ENCODE data around the gene FBXO11. TPM values are rescaled to one million over a fixed set of nuclear protein-coding genes. Genes with fewer than 3 reads are reported as not detected.

Gene FBXO11
- total RNA-seq, 1 donor from 2014 or later, result 89.1 TPM

DNA sequence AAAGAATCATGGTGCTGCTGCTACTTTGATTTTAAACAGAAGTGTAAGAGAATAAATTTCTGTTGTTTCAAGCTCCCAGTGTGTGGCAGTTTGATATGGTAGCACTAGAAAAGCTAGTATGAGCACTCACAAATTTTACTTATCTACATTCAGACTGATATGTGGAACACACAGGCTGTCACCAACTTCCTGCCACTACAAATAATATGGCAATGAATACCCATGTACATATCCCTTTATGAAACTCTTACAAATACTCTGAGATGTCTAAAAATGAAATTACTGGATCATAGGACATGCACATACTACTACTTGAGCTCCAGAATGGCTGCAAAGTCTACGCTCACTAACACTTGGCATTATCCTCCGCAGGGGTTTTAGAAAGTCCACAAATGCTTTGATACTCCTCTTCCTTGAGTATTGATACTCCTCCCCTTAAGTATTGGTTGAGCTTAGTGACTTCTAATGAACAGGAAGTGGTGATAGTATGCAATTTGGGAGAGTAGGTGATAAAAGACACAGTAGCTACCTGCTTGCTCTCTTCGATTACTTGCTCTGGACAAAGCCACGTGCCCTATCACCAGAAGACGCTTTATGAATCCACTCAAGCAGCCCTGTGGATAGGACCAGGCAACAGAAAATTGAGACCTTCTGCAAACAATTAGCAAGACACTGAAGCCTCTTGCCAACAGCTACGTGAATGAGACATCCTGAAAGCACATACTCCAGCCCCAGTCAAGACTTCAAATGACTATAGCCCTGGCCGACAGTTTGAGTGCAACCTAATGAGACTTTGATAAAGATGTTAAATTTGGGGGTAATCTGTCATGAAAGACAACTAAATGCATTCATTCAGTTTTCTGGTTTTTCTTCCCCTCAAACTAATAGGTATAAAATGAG is 35.4 kb downstream of the FBXO11 start:
- peaks cover 65% of the 10 kb centered on the region for H3K4me1 Mint-ChIP-seq
- TF ChIP-seq, protein P1, sequence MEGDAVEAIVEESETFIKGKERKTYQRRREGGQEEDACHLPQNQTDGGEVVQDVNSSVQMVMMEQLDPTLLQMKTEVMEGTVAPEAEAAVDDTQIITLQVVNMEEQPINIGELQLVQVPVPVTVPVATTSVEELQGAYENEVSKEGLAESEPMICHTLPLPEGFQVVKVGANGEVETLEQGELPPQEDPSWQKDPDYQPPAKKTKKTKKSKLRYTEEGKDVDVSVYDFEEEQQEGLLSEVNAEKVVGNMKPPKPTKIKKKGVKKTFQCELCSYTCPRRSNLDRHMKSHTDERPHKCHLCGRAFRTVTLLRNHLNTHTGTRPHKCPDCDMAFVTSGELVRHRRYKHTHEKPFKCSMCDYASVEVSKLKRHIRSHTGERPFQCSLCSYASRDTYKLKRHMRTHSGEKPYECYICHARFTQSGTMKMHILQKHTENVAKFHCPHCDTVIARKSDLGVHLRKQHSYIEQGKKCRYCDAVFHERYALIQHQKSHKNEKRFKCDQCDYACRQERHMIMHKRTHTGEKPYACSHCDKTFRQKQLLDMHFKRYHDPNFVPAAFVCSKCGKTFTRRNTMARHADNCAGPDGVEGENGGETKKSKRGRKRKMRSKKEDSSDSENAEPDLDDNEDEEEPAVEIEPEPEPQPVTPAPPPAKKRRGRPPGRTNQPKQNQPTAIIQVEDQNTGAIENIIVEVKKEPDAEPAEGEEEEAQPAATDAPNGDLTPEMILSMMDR (IDR thresholded peaks at IDR 0.05), result no peak
- DNase-seq (no peak), ATAC-seq (ENCODE audit: low read depth) (no peak)
- CTCF ChIA-PET, result interaction anchor here (1.0 kb wide), 1 partner anchor 12 kb away, joined by 3 read pairs; no protein-coding TSS in a partner anchor
- H3K27me3 Mint-ChIP-seq, result no peaks in the 10 kb centered on the region
- H3K27ac Mint-ChIP-seq, result no peak overlapping the region
- no peaks in the 10 kb centered on the region for H3K9me3 Mint-ChIP-seq
- H3K36me3 Mint-ChIP-seq (ENCODE audit: low read depth), result peaks cover 54% of the 10 kb centered on the region
- POLR2A ChIA-PET, result interaction anchor here (0.6 kb wide), 2 partner anchors 27 to 101 kb away, joined by 4 to 17 read pairs; no protein-coding TSS in a partner anchor
- intact Hi-C loops (cut with micrococcal nuclease), result loop anchor here (2.0 kb wide), 1 partner anchor 20 kb away; no protein-coding TSS in a partner anchor
- H3K4me3 Mint-ChIP-seq, result peak overlapping the region; percentile 16

DNA sequence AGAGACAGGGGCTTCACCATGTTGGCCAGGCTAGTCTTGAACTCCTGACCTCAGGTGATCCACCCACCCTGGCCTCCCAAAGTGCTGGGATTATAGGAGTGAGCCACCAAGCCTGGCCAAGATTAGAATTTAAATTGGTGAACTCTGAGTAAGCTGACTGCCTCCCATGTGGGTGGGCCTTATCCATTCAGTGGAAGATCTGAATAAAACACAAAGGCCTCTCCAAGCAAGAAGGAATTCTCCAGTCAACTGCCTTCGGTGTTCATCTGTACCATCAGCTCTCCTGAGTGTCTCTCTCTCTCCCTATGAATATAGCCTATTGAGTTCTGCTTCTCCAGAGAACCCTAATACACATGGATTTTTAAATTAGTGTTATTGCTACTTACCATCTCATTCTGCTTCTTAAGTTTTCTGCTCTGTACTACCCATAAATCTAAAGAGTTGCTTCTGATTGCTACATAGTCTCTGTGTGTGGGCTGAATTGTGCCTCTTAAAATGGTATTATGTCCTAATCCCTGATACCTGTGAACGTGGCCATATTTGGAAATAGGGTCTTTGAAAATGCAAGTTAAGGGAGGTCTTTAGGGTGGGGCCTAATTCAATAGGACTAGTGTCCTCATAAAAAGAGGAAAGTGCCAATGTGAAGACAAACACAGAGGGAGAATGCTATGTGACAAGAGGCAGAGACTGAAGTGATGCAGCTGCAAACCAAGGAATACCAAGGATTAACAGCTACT is 36.3 kb downstream of the FBXO11 start:
- DNase-seq (no peak), ATAC-seq (ENCODE audit: low read depth) (no peak)
- CTCF ChIA-PET, result interaction anchor here (1.5 kb wide), 1 partner anchor 237 kb away, joined by 3 read pairs; no protein-coding TSS in a partner anchor
- Mint-ChIP-seq H3K27ac (peak overlapping the region; percentile 50), H3K9me3 (no peaks in the 10 kb centered on the region), H3K36me3 (ENCODE audit: low read depth) (peaks cover 53% of the 10 kb centered on the region), H3K27me3 (no peaks in the 10 kb centered on the region), H3K4me1 (peaks cover 74% of the 10 kb centered on the region), H3K4me3 (no peak overlapping the region)
- POLR2A ChIA-PET, result interaction anchor here (0.6 kb wide), 1 partner anchor 28 kb away, joined by 17 read pairs; no protein-coding TSS in a partner anchor
- TF ChIP-seq, protein P1 (IDR thresholded peaks at IDR 0.05), result no peak
- intact Hi-C loops (cut with micrococcal nuclease), result loop anchor here (2.0 kb wide), 1 partner anchor 21 kb away; no protein-coding TSS in a partner anchor

DNA sequence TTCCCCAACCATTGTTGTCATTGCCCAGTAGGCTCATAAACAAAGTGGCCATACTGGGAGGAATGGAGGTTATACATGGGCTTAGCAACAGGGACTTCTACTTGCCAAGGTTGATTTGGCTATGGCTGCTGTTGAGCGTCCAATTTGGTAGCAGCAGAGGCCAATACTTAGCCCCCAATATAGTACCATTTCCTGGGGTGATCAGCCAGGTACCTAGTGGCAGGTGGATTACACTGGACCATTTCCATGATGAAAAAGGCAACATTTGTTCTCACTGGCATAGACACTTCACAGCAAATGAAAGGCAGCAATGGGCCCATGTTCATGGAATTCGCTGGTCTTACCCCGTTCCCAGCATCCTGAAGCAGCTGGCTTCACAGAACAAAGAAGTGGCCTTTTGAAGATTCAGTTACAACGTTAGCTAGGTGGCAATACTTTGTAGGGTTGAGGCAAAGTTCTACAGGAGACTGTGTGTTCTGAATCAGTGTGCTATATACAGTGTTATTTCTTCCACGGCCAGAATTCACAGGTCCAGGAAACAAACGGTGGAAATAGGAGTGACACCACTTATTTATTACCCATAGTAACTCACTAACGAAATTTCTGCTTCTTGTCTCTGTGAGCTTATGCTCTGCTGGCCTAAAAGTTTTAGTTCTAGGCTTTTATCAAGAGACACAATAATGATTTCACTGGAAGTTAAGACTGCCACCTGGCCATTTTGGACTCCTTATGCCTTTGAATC is 37.5 kb downstream of the FBXO11 start:
- H3K27ac Mint-ChIP-seq, result peak overlapping the region; percentile 13
- POLR2A ChIA-PET, result interaction anchor here (0.6 kb wide), 1 partner anchor 38 kb away, joined by 3 read pairs; no protein-coding TSS in a partner anchor
- peaks cover 83% of the 10 kb centered on the region for H3K4me1 Mint-ChIP-seq

DNA sequence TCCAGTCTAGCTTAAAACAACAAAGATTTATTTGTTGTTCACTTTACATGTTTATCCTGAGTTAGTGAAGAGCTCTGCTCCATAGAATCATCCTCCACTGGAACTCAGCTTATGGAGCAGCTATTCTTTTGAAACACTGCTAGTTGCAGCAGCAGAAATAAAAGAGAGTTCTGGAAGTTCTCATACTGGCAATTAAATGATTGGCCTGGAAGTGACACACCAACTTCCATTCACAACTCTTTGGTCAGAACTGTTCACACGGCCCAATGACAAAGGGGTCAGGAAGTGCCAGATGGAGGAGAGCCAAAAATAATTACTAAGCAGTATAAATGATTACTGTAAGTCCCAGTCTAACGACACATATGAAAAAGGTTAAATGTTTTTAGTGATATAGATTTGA is 39.1 kb downstream of the FBXO11 start:
- H3K4me3 Mint-ChIP-seq, result no peak overlapping the region
- H3K36me3 Mint-ChIP-seq (ENCODE audit: low read depth), result peaks cover 46% of the 10 kb centered on the region
- ChIA-PET CTCF (interaction anchor here (0.8 to 1.3 kb wide), 2 partner anchors 9 to 238 kb away, joined by 4 read pairs; no protein-coding TSS in a partner anchor), POLR2A (interaction anchor here (1.3 kb wide), 1 partner anchor 40 kb away, joined by 3 read pairs; no protein-coding TSS in a partner anchor)
- peak overlapping the region; percentile 46 for H3K27ac Mint-ChIP-seq
- DNase-seq, result no peak
- intact Hi-C loops (cut with micrococcal nuclease), result no loop called here
- TF ChIP-seq, protein P1 (IDR thresholded peaks at IDR 0.05), result no peak
- H3K27me3 Mint-ChIP-seq, result no peaks in the 10 kb centered on the region
- ATAC-seq (ENCODE audit: low read depth), result no peak
- peaks cover 89% of the 10 kb centered on the region for H3K4me1 Mint-ChIP-seq
- H3K9me3 Mint-ChIP-seq, result no peaks in the 10 kb centered on the region

More for the DNA sequence above, 37.5 kb downstream of the FBXO11 start:
- ATAC-seq (ENCODE audit: low read depth) (no peak), DNase-seq (no peak)
- intact Hi-C loops (cut with micrococcal nuclease), result no loop called here
- Mint-ChIP-seq H3K9me3 (no peaks in the 10 kb centered on the region), H3K4me3 (no peak overlapping the region), H3K36me3 (ENCODE audit: low read depth) (peaks cover 51% of the 10 kb centered on the region), H3K27me3 (no peaks in the 10 kb centered on the region)
- CTCF ChIA-PET, result interaction anchor here (1.5 kb wide), 1 partner anchor 238 kb away, joined by 3 read pairs; no protein-coding TSS in a partner anchor
- TF ChIP-seq, protein P1 (IDR thresholded peaks at IDR 0.05), result no peak

All from activated B cell treated with CpG ODN at 0.5 μM for 24 hours (primary cell).